Fibroblast of lung (primary cell): Measurements from ENCODE around the gene C9. TPM values are rescaled to one million over a fixed set of nuclear protein-coding genes. Genes with fewer than 3 reads are reported as not detected.
"Not testable (repeated sequence)": the region's sequence is repeated elsewhere in the genome, so short reads cannot be mapped to it uniquely, and the experiment has no call there.

ENCODE experiments used
- DNase-seq, 2 donors: peaks; one replicate each; pipeline versions ENCODE4 v3.0.0 to v3.0.0-alpha.2; 2010; ENCODE audit warnings: low read depth in 2 of 2
- H2AFZ ChIP-seq: 2 replicates; pipeline ENCODE4 v1.5.1; 2012; ENCODE audit warnings: low read length, control low read depth, inconsistent platforms
- H3K27ac ChIP-seq: 2 replicates; pipeline ENCODE4 v1.5.1; 2011; ENCODE audit warnings: low read length, control low read depth; ENCODE audit not compliant: insufficient read depth
- H3K27me3 ChIP-seq: 2 replicates; pipeline ENCODE4 v1.5.1; 2011; ENCODE audit warnings: mild to moderate bottlenecking, low read length; ENCODE audit not compliant: control insufficient read depth, insufficient read depth
- H3K36me3 ChIP-seq: 2 replicates; pipeline ENCODE4 v1.5.1; 2011; ENCODE audit warnings: low read length; ENCODE audit not compliant: control insufficient read depth, insufficient read depth
- H3K4me1 ChIP-seq: 2 replicates; pipeline ENCODE4 v1.5.1; 2011; ENCODE audit warnings: low read length; ENCODE audit not compliant: control insufficient read depth, insufficient read depth; ENCODE audit errors: extremely low read depth
- H3K4me2 ChIP-seq: 2 replicates; pipeline ENCODE4 v1.5.1; 2011; ENCODE audit warnings: low read length, control low read depth; ENCODE audit not compliant: insufficient read depth; ENCODE audit errors: extremely low read depth
- H3K4me3 ChIP-seq, 4 experiments: fragments of 200-600 bp in 1 of 4; sonication (generic) in 1 of 4; replicated peaks in 1 of 4; 2 replicates each; pipeline ENCODE4 v1.5.1; 2011 to 2016; ENCODE audit warnings: low read length in 4 of 4, low read depth in 3 of 4, mild to moderate bottlenecking in 3 of 4, control low read depth in 2 of 4, inconsistent platforms in 1 of 4, mixed read lengths in 1 of 4; ENCODE audit not compliant: insufficient read depth in 1 of 4; ENCODE audit errors: control extremely low read depth in 1 of 4
- H3K79me2 ChIP-seq: 2 replicates; pipeline ENCODE4 v1.5.1; 2012; ENCODE audit warnings: mild to moderate bottlenecking, low read length, inconsistent platforms; ENCODE audit not compliant: control insufficient read depth, insufficient read depth
- H3K9ac ChIP-seq: 2 replicates; pipeline ENCODE4 v1.5.1; 2011; ENCODE audit warnings: mild to moderate bottlenecking, low read length, control low read depth; ENCODE audit not compliant: insufficient read depth
- H3K9me3 ChIP-seq: 2 replicates; pipeline ENCODE4 v1.5.1; 2012; ENCODE audit warnings: low read depth, low read length; ENCODE audit not compliant: control insufficient read depth, insufficient read depth
- H4K20me1 ChIP-seq: 2 replicates; pipeline ENCODE4 v1.5.1; 2011; ENCODE audit warnings: low read length; ENCODE audit not compliant: control insufficient read depth, insufficient read depth; ENCODE audit errors: extremely low read depth
- EZH2 ChIP-seq: IDR thresholded peaks from 2 replicates; pipeline ENCODE4 v1.5.1; 2012; ENCODE audit warnings: low read length, control low read depth, mild to moderate bottlenecking; ENCODE audit errors: missing control alignments
- polyA plus RNA-seq, 2 donors: library from polyadenylated mRNA; depleted of rRNA in 1 of 2; stranded (reverse) in 1 of 2; unstranded in 1 of 2; fragments of >200 nt; gene quantifications; 2 replicates each; pipeline ENCODE4 v1.2.1, GENCODE V29; 2011 to 2012; ENCODE audit warnings: missing spikeins in 1 of 2
- total RNA-seq: library from RNA; depleted of rRNA; stranded (reverse); fragments of >200 nt; gene quantifications from 2 replicates; pipeline ENCODE4 v1.2.1, GENCODE V29; 2014
- TF ChIP-seq, protein P1 (sequence below), 2 donors: IDR thresholded peaks in 1 of 2; conservative IDR thresholded peaks in 1 of 2; 1 replicate in 1 of 2; 2 replicates in 1 of 2; pipeline ENCODE4 v1.5.1; 2011 to 2012; ENCODE audit warnings: low read length in 2 of 2, control low read depth in 1 of 2, inconsistent platforms in 1 of 2, low read depth in 1 of 2, mild to moderate bottlenecking in 1 of 2

C9 gene
- total and polyA plus RNA-seq, 2 donors (not counting 1 experiment from before 2014, with no cell fraction given), result 0.06 to 0.33 TPM

DNA sequence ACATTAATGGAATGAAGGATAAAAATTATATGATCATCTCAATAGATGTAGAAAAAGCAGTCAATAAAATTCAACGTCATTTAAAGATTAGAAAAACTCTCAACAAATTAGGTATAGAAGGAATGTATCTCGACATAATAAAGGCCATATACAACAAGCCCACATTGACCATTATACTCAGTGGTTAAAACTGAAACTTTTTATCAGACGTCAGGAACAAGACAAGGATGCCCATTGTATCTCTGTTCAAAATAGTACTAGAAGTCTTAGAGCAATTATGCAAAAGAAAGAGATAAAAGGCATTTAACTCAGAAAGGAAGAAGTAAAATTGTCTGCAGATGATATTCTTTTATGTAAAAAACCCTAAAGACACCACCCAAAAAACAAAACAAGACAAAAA, 40.8 kb downstream of the C9 start:
- H3K9ac ChIP-seq, result no peak overlapping the region
- no peaks in the 10 kb centered on the region for H4K20me1 ChIP-seq
- TF ChIP-seq, protein P1, sequence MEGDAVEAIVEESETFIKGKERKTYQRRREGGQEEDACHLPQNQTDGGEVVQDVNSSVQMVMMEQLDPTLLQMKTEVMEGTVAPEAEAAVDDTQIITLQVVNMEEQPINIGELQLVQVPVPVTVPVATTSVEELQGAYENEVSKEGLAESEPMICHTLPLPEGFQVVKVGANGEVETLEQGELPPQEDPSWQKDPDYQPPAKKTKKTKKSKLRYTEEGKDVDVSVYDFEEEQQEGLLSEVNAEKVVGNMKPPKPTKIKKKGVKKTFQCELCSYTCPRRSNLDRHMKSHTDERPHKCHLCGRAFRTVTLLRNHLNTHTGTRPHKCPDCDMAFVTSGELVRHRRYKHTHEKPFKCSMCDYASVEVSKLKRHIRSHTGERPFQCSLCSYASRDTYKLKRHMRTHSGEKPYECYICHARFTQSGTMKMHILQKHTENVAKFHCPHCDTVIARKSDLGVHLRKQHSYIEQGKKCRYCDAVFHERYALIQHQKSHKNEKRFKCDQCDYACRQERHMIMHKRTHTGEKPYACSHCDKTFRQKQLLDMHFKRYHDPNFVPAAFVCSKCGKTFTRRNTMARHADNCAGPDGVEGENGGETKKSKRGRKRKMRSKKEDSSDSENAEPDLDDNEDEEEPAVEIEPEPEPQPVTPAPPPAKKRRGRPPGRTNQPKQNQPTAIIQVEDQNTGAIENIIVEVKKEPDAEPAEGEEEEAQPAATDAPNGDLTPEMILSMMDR (conservative IDR thresholded peaks at IDR 0.05 in 1 of 2, IDR thresholded peaks at IDR 0.05 in 1 of 2; ENCODE audit: low read depth in 1 of 2, low read length in 2 of 2), result no peak
- TF ChIP-seq EZH2, result no peak
- H3K27ac ChIP-seq, result no peak overlapping the region
- no peak overlapping the region for H3K4me2 ChIP-seq
- H3K79me2 ChIP-seq, result no peaks in the 10 kb centered on the region
- no peak overlapping the region for H2AFZ ChIP-seq
- H3K27me3 ChIP-seq, result peaks cover 2% of the 10 kb centered on the region
- no peaks in the 10 kb centered on the region for H3K36me3 ChIP-seq
- H3K9me3 ChIP-seq, result no peaks in the 10 kb centered on the region
- DNase-seq, result no peak
- H3K4me1 ChIP-seq, result no peaks in the 10 kb centered on the region
- H3K4me3 ChIP-seq, result no peak overlapping the region

DNA sequence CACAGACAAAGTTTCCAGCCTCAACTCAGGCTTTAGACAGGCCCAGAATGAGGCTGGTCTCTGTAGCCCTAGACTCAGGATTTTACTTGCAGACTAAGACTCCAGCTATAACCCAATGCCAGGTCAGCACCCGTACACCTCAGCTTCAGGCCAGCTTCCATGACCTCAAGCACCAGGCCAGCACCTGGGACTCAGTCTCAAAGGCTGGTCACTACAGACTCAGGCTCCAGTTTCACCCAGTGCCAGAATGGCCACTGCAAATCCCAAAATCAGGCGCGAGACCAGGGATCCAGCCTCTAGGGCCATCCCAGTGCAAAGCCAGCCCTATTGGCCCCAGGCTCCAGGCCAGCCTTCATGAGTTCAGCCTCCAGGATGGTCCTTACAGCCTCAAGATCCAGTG, 44.9 kb downstream of the C9 start:
- no peak for DNase-seq
- no peaks in the 10 kb centered on the region for H3K9me3 ChIP-seq
- no peaks in the 10 kb centered on the region for H3K36me3 ChIP-seq
- H3K79me2 ChIP-seq, result no peaks in the 10 kb centered on the region
- H2AFZ ChIP-seq, result no peak overlapping the region
- no peaks in the 10 kb centered on the region for H4K20me1 ChIP-seq
- no peak overlapping the region for H3K4me3 ChIP-seq
- no peak overlapping the region for H3K9ac ChIP-seq
- TF ChIP-seq, protein P1 (conservative IDR thresholded peaks at IDR 0.05 in 1 of 2, IDR thresholded peaks at IDR 0.05 in 1 of 2; ENCODE audit: low read depth in 1 of 2, low read length in 2 of 2), result no peak
- no peak for TF ChIP-seq EZH2
- no peak overlapping the region for H3K4me2 ChIP-seq
- H3K27me3 ChIP-seq, result no peaks in the 10 kb centered on the region
- H3K4me1 ChIP-seq, result no peaks in the 10 kb centered on the region
- H3K27ac ChIP-seq, result no peak overlapping the region

DNA sequence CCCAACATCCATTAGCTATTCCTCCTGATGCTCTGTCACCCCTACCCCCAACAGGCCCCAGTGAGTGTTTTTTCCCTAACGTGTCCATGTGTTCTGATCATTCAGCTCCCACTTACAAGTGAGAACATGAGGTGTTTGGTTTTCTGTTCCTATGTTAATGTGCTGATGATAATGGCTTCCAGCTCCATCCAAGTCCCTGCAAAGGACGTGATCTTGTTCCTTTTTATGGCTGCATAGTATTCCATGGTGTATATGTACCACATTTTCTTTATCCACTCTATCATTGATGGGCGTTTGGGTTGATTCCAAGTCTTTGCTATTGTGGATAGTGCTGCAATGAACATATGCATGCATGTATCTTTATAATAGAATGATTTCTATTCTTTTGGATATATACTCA, 47.8 kb downstream of the C9 start:
- H3K4me2 ChIP-seq, H3K36me3 ChIP-seq, H2AFZ ChIP-seq, H3K4me1 ChIP-seq, H3K27ac ChIP-seq, DNase-seq, H3K27me3 ChIP-seq, H3K9me3 ChIP-seq, H3K9ac ChIP-seq, H3K4me3 ChIP-seq, H4K20me1 ChIP-seq, H3K79me2 ChIP-seq: not testable (repeated sequence)
